ENCODE data around the gene ZNF248.

Gene ZNF248

GRCh38 chr10:37826806-37827205, 30.6 kb downstream of the ZNF248 start:
- no peak for DNase-seq (ENCODE audit: low read depth, low spot score)

- DNase-seq (ENCODE audit: low read depth, low spot score), result no peak
Observed at GRCh38 chr10:37821237-37821636, 36.2 kb downstream of the ZNF248 start.

- DNase-seq (ENCODE audit: low read depth, low spot score), result no peak
Observed at GRCh38 chr10:37819797-37820196, 37.6 kb downstream of the ZNF248 start.

- DNase-seq (ENCODE audit: low read depth, low spot score), result no peak
Observed at GRCh38 chr10:37816290-37816689, 41.1 kb downstream of the ZNF248 start.

GRCh38 chr10:37813763-37814162, 43.6 kb downstream of the ZNF248 start:
- DNase-seq (ENCODE audit: low read depth, low spot score), result no peak

GRCh38 chr10:37812290-37812689, 45.1 kb downstream of the ZNF248 start:
- no peak for DNase-seq (ENCODE audit: low read depth, low spot score)

GRCh38 chr10:37803269-37803668, 54.1 kb downstream of the ZNF248 start:
- DNase-seq (ENCODE audit: low read depth, low spot score), result no peak

- no peak for DNase-seq (ENCODE audit: low read depth, low spot score)
Observed at GRCh38 chr10:37801557-37801956, 55.9 kb downstream of the ZNF248 start.

- no peak for DNase-seq (ENCODE audit: low read depth, low spot score)
Observed at GRCh38 chr10:37794305-37794976, 63.0 kb downstream of the ZNF248 start.

GRCh38 chr10:37789590-37789989, 67.8 kb downstream of the ZNF248 start:
- no peak for DNase-seq (ENCODE audit: low read depth, low spot score)

GRCh38 chr10:37784678-37785077, 72.7 kb downstream of the ZNF248 start:
- no peak for DNase-seq (ENCODE audit: low read depth, low spot score)

- no peak for DNase-seq (ENCODE audit: low read depth, low spot score)
Observed at GRCh38 chr10:37780536-37780935, 76.9 kb downstream of the ZNF248 start.

GRCh38 chr10:37777056-37777455, 80.4 kb downstream of the ZNF248 start:
- no peak for DNase-seq (ENCODE audit: low read depth, low spot score)

- no peak for DNase-seq (ENCODE audit: low read depth, low spot score)
Observed at GRCh38 chr10:37775612-37776011, 81.8 kb downstream of the ZNF248 start.

GRCh38 chr10:37774351-37774750, 83.1 kb downstream of the ZNF248 start:
- no peak for DNase-seq (ENCODE audit: low read depth, low spot score)

- DNase-seq (ENCODE audit: low read depth, low spot score), result no peak
Observed at GRCh38 chr10:37765216-37765615, 92.2 kb downstream of the ZNF248 start.

GRCh38 chr10:37763132-37763531, 94.3 kb downstream of the ZNF248 start:
- no peak for DNase-seq (ENCODE audit: low read depth, low spot score)

GRCh38 chr10:37762287-37762686, 95.1 kb downstream of the ZNF248 start:
- no peak for DNase-seq (ENCODE audit: low read depth, low spot score)

GRCh38 chr10:37760817-37761216, 96.6 kb downstream of the ZNF248 start:
- no peak for DNase-seq (ENCODE audit: low read depth, low spot score)

GRCh38 chr10:37758074-37758473, 99.3 kb downstream of the ZNF248 start:
- no peak for DNase-seq (ENCODE audit: low read depth, low spot score)

GRCh38 chr10:37754538-37755323, 102.7 kb downstream of the ZNF248 start:
- DNase-seq (ENCODE audit: low read depth, low spot score), result no peak

- no peak for DNase-seq (ENCODE audit: low read depth, low spot score)
Observed at GRCh38 chr10:37752334-37752875, 105.0 kb downstream of the ZNF248 start.

GRCh38 chr10:37748170-37748569, 109.2 kb downstream of the ZNF248 start:
- no peak for DNase-seq (ENCODE audit: low read depth, low spot score)

All from astrocyte of the hippocampus (primary cell).